ENCODE measurements around the gene UST. TPM values are rescaled to one million over a fixed set of nuclear protein-coding genes. Genes with fewer than 3 reads are reported as not detected.

The UST gene
- total RNA-seq, 4 donors from 2014 or later, result 13.5 to 47.1 (median 33.0) TPM

DNA sequence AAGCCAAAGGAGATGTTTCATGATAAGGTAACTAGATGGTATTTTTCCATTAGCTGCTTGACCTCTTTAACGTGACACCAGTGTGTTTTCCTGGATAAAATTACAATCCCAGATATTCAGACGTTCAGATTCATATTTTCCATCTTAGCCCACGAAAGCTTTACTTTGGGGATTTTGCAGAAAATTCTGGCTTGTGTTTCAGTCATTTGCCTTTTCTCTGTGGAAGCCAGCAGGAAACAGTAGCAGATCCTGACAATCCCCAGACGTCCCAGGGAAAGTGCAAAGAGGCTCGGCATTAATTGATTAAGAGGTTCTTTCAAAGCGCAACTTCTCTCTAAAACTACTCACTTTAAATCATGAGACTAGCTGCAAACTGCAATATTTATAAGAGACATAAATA lies 243.6 kb downstream of the UST start:
- H3K36me3 ChIP-seq, result peaks cover 0 to 5% (median 0%) of the 10 kb centered on the region in 3 donors
- H3K27ac ChIP-seq, result no peak overlapping the region
- H3K27me3 ChIP-seq, result no peaks in the 10 kb centered on the region
- DNase-seq (ENCODE audit: low spot score in 2 of 2), result no peak
- H3K4me3 ChIP-seq, result no peak overlapping the region
- TF ChIP-seq, protein P1, sequence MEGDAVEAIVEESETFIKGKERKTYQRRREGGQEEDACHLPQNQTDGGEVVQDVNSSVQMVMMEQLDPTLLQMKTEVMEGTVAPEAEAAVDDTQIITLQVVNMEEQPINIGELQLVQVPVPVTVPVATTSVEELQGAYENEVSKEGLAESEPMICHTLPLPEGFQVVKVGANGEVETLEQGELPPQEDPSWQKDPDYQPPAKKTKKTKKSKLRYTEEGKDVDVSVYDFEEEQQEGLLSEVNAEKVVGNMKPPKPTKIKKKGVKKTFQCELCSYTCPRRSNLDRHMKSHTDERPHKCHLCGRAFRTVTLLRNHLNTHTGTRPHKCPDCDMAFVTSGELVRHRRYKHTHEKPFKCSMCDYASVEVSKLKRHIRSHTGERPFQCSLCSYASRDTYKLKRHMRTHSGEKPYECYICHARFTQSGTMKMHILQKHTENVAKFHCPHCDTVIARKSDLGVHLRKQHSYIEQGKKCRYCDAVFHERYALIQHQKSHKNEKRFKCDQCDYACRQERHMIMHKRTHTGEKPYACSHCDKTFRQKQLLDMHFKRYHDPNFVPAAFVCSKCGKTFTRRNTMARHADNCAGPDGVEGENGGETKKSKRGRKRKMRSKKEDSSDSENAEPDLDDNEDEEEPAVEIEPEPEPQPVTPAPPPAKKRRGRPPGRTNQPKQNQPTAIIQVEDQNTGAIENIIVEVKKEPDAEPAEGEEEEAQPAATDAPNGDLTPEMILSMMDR (IDR thresholded peaks at IDR 0.05), result no peak
- TF ChIP-seq EP300 (IDR thresholded peaks at IDR 0.05) (no peak), POLR2A (IDR thresholded peaks at IDR 0.05) (no peak)
- peaks cover 0 to 18% (median 0%) of the 10 kb centered on the region in 4 donors for H3K4me1 ChIP-seq
- no peaks in the 10 kb centered on the region for H3K9me3 ChIP-seq
- 62 to 63% methylated on average over 6 of the region's 6 CpGs for WGBS, 2 donors

DNA sequence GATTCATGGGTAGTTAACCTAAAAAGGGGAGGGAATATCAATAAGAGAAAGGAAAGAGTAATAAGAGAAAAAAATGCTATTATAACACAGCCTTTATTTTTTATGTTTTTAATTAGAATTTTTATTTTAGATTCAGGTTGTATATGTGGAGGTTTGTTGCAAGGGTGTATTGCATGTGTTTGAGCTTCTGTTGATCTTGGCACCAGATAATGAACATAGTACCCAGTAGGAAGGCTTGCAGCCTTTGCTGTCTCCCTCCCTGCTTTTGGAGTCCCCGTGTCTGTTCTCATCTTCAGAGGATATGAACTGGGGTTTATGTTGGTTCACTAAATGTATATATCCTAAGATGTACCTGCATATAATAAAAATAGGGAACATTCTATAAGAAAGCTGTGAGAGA lies 250.0 kb downstream of the UST start:
- Histone ChIP-seq H3K36me3 (peaks cover 0 to 12% (median 0%) of the 10 kb centered on the region in 3 donors), H3K9me3 (peaks cover 0 to 12% (median 3%) of the 10 kb centered on the region in 4 donors), H3K4me1 (peaks cover 0 to 42% (median 9%) of the 10 kb centered on the region in 4 donors), H3K4me3 (no peak overlapping the region), H3K27me3 (no peaks in the 10 kb centered on the region), H3K27ac (no peak overlapping the region)
- TF ChIP-seq, protein P1 (IDR thresholded peaks at IDR 0.05), result no peak
- TF ChIP-seq POLR2A (IDR thresholded peaks at IDR 0.05) (no peak), EP300 (IDR thresholded peaks at IDR 0.05) (no peak)
- DNase-seq (ENCODE audit: low spot score in 2 of 2), result no peak
- 40 to 50% methylated on average over 1 of the region's 1 CpG for WGBS, 2 donors

DNA sequence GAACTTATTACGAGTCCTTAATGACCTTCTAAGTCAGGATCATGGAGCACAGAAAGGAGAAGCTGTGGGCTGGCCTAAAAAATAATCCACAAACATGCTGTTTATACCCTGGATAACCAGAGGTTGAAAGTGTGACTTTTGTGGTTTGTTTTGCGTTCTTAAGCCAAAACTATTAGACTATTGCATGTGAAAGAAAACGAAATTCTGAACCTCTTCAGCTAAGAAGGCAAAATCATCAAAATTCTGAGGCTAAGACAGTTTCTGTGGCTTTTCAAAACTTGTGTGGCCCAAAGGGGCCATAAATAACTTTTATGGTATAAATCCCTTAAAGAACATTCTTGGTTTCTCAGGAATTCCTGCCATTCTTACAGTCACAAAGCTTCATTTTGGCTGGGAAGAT lies 251.0 kb downstream of the UST start:
- no peak for DNase-seq (ENCODE audit: low spot score in 2 of 2)
- Histone ChIP-seq H3K4me1 (peaks cover 0 to 42% (median 9%) of the 10 kb centered on the region in 4 donors), H3K27ac (no peak overlapping the region), H3K9me3 (peaks cover 0 to 13% (median 3%) of the 10 kb centered on the region in 4 donors), H3K4me3 (no peak overlapping the region), H3K36me3 (peaks cover 0 to 12% (median 0%) of the 10 kb centered on the region in 3 donors), H3K27me3 (no peaks in the 10 kb centered on the region)
- WGBS, 2 donors, result 31 to 40% methylated on average over 3 of the region's 3 CpGs
- TF ChIP-seq POLR2A (IDR thresholded peaks at IDR 0.05) (no peak), EP300 (IDR thresholded peaks at IDR 0.05) (no peak)
- TF ChIP-seq, protein P1 (IDR thresholded peaks at IDR 0.05), result no peak

DNA sequence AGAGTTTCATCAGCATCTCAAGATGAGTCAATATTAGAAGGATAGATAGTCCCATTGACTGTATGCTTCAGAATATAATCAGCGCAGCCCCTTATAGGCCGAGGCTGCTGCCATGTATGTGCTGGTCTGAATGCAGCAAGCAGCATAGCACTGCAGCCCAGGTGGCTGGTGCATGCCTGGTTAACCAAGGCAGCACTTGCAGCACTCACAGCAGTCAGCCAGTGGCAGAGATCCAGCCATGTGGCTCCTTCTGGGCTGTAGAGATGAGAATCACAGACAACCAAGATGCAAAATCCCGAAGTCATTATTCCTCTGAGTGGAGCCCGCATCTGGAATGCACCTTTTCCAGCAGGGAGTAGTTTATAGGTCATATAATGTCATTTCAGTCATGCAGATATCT lies 251.9 kb downstream of the UST start:
- WGBS, 2 donors, result 90 to 91% methylated on average over 4 of the region's 4 CpGs
- H3K36me3 ChIP-seq, result peaks cover 0 to 8% (median 0%) of the 10 kb centered on the region in 3 donors
- TF ChIP-seq, protein P1 (IDR thresholded peaks at IDR 0.05), result no peak
- TF ChIP-seq POLR2A (IDR thresholded peaks at IDR 0.05) (no peak), EP300 (IDR thresholded peaks at IDR 0.05) (no peak)
- no peaks in the 10 kb centered on the region for H3K27me3 ChIP-seq
- no peak overlapping the region for H3K4me3 ChIP-seq
- H3K27ac ChIP-seq, result no peak overlapping the region
- DNase-seq (ENCODE audit: low spot score in 2 of 2), result no peak
- peaks cover 0 to 13% (median 3%) of the 10 kb centered on the region in 4 donors for H3K9me3 ChIP-seq
- H3K4me1 ChIP-seq, result peaks cover 0 to 42% (median 9%) of the 10 kb centered on the region in 4 donors

DNA sequence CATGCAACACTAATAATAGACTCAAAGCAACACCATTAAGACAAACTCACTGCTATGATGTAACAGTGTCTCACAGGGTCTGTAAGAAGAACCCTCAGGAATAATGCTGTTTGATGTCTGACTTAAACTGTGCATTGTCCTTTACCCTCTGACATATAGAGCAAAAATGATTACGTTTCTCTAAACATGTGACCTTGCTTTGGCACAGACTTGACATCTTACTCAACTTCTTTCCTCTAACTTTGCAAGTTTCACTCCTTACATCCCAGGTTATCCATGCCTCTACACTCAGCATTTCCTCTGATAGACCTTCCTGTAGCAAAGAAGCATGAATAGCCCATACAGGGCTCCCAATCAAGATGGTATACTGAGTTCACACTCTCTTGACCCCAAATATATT lies 252.7 kb downstream of the UST start:
- Histone ChIP-seq H3K36me3 (peaks cover 0 to 13% (median 0%) of the 10 kb centered on the region in 3 donors), H3K27me3 (no peaks in the 10 kb centered on the region), H3K4me1 (peaks cover 0 to 42% (median 9%) of the 10 kb centered on the region in 4 donors), H3K27ac (peak overlapping the region in 1 of 4 donors; percentile 8), H3K9me3 (peaks cover 0 to 13% (median 3%) of the 10 kb centered on the region in 4 donors), H3K4me3 (no peak overlapping the region)
- 13 to 21% methylated on average over 1 of the region's 1 CpG for WGBS, 2 donors
- TF ChIP-seq, protein P1 (IDR thresholded peaks at IDR 0.05), result no peak
- TF ChIP-seq POLR2A (IDR thresholded peaks at IDR 0.05) (no peak), EP300 (IDR thresholded peaks at IDR 0.05) (no peak)
- DNase-seq (ENCODE audit: low spot score in 2 of 2), result no peak
